Lower leg skin (tissue), 3 donors: ENCODE results near the gene GJA9.

Experiments used
- POLR2A ChIP-seq, 2 donors: fragments of 450-650 bp; IDR thresholded peaks; one replicate each; pipeline ENCODE4 v1.6.1; 2016 to 2017; ENCODE audit warnings: antibody characterized with exemption in 2 of 2, mild to moderate bottlenecking in 1 of 2, moderate library complexity in 1 of 2
- TF ChIP-seq, protein P1 (sequence below), 3 donors: fragments of 450-650 bp; IDR thresholded peaks; one replicate each; pipeline ENCODE4 v1.5.1; 2016; ENCODE audit warnings: antibody characterized with exemption in 3 of 3, mild to moderate bottlenecking in 3 of 3, moderate library complexity in 2 of 3

DNA sequence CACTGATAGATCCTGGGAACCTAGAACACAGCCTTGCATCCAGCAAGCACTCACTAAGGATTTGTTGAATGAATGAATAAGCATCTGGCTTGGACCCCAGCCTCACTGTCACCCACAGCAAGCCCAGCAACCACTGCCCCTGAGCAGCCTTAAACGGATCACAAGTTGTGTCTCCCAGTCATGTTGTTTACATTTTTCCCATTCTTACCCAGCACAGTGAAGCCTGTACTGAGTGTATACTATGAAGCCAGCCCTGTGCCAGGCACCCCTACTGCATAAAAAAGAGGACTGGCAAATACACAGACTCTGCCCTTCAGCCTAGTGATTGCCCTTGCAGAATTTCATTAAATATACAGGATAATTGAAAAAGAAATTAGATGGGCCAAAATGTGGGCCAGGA lies 52.0 kb downstream of the GJA9 start:
- TF ChIP-seq, protein P1, sequence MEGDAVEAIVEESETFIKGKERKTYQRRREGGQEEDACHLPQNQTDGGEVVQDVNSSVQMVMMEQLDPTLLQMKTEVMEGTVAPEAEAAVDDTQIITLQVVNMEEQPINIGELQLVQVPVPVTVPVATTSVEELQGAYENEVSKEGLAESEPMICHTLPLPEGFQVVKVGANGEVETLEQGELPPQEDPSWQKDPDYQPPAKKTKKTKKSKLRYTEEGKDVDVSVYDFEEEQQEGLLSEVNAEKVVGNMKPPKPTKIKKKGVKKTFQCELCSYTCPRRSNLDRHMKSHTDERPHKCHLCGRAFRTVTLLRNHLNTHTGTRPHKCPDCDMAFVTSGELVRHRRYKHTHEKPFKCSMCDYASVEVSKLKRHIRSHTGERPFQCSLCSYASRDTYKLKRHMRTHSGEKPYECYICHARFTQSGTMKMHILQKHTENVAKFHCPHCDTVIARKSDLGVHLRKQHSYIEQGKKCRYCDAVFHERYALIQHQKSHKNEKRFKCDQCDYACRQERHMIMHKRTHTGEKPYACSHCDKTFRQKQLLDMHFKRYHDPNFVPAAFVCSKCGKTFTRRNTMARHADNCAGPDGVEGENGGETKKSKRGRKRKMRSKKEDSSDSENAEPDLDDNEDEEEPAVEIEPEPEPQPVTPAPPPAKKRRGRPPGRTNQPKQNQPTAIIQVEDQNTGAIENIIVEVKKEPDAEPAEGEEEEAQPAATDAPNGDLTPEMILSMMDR (IDR thresholded peaks at IDR 0.05): no peak
- TF ChIP-seq POLR2A (IDR thresholded peaks at IDR 0.05): no peak
